ENCODE data around the gene SPTBN1.

- TF ChIP-seq, protein P1, sequence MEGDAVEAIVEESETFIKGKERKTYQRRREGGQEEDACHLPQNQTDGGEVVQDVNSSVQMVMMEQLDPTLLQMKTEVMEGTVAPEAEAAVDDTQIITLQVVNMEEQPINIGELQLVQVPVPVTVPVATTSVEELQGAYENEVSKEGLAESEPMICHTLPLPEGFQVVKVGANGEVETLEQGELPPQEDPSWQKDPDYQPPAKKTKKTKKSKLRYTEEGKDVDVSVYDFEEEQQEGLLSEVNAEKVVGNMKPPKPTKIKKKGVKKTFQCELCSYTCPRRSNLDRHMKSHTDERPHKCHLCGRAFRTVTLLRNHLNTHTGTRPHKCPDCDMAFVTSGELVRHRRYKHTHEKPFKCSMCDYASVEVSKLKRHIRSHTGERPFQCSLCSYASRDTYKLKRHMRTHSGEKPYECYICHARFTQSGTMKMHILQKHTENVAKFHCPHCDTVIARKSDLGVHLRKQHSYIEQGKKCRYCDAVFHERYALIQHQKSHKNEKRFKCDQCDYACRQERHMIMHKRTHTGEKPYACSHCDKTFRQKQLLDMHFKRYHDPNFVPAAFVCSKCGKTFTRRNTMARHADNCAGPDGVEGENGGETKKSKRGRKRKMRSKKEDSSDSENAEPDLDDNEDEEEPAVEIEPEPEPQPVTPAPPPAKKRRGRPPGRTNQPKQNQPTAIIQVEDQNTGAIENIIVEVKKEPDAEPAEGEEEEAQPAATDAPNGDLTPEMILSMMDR (IDR thresholded peaks at IDR 0.05) = no peak
- no peak for TF ChIP-seq POLR2A (IDR thresholded peaks at IDR 0.05)
Measured at GRCh38 chr2:54437588-54437987, 18.5 kb upstream of the SPTBN1 start.
